Uterus (tissue), 2 donors: Measurements from ENCODE around the gene LIF.

Experiments
- POLR2A ChIP-seq, 2 donors: fragments of 450-650 bp; IDR thresholded peaks; one replicate each; pipeline ENCODE4 v1.6.1; 2016; ENCODE audit warnings: antibody characterized with exemption in 2 of 2, mild to moderate bottlenecking in 1 of 2, moderate library complexity in 1 of 2
- TF ChIP-seq, protein P1 (sequence below), 4 experiments: fragments of 200-600 bp in 2 of 4; fragments of 450-650 bp in 2 of 4; sonication (generic) in 2 of 4; IDR thresholded peaks; one replicate each; pipeline ENCODE4 v1.5.1; 2016 to 2019; ENCODE audit warnings: antibody characterized with exemption in 4 of 4, mild to moderate bottlenecking in 2 of 4, moderate library complexity in 1 of 4

GRCh38 chr22:30235687-30236170 lies 10.8 kb downstream of the LIF start:
- TF ChIP-seq, protein P1, sequence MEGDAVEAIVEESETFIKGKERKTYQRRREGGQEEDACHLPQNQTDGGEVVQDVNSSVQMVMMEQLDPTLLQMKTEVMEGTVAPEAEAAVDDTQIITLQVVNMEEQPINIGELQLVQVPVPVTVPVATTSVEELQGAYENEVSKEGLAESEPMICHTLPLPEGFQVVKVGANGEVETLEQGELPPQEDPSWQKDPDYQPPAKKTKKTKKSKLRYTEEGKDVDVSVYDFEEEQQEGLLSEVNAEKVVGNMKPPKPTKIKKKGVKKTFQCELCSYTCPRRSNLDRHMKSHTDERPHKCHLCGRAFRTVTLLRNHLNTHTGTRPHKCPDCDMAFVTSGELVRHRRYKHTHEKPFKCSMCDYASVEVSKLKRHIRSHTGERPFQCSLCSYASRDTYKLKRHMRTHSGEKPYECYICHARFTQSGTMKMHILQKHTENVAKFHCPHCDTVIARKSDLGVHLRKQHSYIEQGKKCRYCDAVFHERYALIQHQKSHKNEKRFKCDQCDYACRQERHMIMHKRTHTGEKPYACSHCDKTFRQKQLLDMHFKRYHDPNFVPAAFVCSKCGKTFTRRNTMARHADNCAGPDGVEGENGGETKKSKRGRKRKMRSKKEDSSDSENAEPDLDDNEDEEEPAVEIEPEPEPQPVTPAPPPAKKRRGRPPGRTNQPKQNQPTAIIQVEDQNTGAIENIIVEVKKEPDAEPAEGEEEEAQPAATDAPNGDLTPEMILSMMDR (IDR thresholded peaks at IDR 0.05): no peak
- no peak for TF ChIP-seq POLR2A (IDR thresholded peaks at IDR 0.05)
